NCI-H446 treated with DMSO at 0.1 percent for 48 hours (cell line): ENCODE measurements around the gene ZNF609.
A peak's percentile ranks its signal among the peaks of the same experiment; 100 is the strongest.

Experiments
- DNase-seq: peaks from one replicate; lab custom pipeline; 2025; lab: John Stamatoyannopoulos, UW

The ZNF609 gene, protein sequence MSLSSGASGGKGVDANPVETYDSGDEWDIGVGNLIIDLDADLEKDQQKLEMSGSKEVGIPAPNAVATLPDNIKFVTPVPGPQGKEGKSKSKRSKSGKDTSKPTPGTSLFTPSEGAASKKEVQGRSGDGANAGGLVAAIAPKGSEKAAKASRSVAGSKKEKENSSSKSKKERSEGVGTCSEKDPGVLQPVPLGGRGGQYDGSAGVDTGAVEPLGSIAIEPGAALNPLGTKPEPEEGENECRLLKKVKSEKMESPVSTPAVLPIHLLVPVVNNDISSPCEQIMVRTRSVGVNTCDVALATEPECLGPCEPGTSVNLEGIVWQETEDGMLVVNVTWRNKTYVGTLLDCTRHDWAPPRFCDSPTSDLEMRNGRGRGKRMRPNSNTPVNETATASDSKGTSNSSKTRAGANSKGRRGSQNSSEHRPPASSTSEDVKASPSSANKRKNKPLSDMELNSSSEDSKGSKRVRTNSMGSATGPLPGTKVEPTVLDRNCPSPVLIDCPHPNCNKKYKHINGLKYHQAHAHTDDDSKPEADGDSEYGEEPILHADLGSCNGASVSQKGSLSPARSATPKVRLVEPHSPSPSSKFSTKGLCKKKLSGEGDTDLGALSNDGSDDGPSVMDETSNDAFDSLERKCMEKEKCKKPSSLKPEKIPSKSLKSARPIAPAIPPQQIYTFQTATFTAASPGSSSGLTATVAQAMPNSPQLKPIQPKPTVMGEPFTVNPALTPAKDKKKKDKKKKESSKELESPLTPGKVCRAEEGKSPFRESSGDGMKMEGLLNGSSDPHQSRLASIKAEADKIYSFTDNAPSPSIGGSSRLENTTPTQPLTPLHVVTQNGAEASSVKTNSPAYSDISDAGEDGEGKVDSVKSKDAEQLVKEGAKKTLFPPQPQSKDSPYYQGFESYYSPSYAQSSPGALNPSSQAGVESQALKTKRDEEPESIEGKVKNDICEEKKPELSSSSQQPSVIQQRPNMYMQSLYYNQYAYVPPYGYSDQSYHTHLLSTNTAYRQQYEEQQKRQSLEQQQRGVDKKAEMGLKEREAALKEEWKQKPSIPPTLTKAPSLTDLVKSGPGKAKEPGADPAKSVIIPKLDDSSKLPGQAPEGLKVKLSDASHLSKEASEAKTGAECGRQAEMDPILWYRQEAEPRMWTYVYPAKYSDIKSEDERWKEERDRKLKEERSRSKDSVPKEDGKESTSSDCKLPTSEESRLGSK (N-terminal part only)

DNA sequence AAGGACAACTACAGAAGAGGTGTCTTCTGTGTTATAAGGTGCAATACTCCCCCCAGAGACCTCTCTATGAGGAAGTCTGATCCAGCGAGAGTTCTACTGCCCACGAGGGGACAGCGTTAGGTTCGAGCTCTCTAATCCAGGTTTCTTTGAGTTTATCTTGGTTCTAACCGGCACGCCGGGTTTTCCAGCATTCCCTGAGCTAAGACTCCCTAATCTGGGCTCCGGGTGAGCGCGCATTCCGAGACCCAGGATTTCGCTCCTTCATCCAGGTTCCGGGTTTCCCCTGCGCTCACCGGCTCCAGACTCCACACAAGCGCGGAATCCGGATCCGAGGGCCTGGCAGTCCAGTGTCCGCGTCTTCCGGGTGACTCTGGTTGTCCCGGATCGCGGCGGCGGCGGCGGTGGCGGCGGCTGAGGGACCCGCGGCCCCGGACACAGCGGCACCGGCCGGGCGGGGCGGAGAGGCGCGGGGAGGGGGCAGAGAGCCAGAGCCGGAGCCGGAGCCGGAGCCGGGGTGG, at the start of gene ZNF609:
ZNF609 (plus strand) TSS at position 373 of the 518 bp plus-strand sequence. CDS start 38,842 bp downstream, outside the sequence.
- DNase-seq, result peak; percentile 75

GRCh38 chr15:64412216-64412615, 48.2 kb upstream of the ZNF609 start:
- no peak for DNase-seq

DNA sequence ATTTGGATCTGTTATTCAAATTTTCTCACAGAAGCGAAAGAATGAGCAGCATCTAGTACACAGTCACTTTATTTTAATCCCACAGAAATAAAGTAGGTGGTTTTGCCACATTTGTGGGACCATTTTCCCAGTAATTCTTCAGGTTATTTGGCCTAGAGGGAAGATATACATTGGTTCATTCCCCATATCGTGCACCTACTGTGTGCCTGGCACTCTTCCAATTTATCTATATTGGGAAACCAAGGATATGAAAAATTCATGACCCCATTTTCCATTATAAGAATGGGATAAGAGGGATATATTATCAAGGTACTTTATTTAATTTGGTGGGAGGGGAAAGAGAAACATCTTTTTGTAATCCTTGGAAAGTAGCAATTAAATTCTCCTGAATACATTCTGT, 37.7 kb upstream of the ZNF609 start:
- DNase-seq, result no peak

- DNase-seq, result no peak
These were observed 36.4 kb upstream of the ZNF609 start for GRCh38 chr15:64423970-64424369.

GRCh38 chr15:64425221-64425620, 35.2 kb upstream of the ZNF609 start:
- no peak for DNase-seq

DNA sequence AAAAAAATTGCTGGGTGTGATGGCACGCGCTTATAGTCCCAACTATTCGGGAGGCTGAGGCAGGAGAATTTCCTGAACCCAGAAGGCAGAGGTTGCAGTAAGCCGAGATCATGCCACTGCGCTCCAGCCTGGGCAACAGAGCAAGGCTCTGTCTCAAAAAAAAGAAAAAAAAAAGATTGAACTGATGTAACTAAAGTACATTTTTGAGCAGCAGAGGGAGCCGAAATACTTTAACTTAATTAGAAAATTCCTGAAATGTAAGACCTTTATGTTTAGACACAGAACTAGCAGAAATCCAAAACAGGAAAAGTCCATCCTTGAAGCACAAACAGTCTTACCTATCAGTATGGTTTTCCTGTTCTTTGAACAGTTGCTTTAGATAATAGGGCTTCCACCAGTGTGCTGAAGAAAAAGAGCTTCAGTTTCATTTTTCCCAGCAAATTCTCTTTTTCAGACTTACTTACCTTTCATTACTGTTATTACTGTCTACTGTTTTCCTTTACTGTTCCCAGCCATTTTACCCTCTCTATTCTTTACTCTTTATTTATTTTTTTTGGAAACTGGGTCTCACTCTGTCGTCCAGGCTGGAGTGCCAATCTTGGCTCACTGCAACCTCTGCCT, 33.4 kb upstream of the ZNF609 start:
- peak; percentile 4 for DNase-seq

DNA sequence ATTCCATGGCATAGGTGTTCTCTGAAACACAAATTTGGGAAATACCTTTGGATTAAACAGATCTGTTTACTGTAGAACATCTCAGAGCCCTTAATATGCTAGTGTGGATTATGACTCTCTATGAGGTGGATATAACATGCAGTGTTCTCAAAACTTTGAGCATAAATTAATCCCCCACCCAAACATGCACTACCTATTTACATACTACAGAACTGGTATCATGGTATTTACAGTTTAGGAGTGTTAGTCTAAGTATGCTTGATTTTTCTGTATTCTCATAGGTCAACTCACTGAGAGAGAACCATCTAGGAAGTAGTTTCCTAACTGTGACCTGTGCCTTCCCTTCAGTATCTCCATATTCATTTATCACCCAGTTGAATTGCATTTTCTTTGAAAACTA, 30.9 kb upstream of the ZNF609 start:
- DNase-seq, result no peak

DNA sequence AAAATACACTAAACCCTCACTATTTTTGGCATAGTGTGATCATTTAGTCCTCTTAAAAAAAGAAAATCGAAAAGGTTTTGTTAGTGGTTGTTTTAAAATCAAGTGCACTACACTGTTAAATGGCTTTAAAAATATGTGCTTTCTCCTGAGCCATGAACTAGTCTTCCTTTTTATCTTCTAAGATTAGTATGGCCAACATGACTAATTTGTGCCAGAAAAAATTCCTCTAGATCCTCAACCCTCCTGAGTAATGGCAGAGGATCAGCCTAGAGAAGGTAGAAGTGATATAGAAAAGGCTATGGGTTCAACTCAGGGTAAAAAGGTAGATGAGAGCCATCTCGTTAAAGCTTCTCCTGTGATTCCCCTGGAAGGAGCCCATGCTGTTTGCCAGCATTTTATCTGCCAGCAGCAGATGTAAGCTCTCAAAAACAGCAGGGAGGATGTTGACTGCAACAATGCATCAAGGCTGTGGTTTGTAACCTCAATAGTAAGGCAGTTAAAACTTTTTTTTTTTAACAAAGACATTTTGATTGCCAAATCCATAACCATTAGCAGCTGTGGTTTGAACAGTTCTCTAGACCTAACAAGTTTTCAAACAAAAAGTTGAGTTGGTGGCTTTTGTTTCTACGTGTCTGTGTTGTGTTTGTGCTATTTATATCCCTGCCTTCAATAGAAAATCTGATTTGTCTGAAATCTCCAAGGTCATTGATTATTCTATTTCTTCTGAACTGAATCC, 30.2 kb upstream of the ZNF609 start:
- peak; percentile 6 for DNase-seq

DNA sequence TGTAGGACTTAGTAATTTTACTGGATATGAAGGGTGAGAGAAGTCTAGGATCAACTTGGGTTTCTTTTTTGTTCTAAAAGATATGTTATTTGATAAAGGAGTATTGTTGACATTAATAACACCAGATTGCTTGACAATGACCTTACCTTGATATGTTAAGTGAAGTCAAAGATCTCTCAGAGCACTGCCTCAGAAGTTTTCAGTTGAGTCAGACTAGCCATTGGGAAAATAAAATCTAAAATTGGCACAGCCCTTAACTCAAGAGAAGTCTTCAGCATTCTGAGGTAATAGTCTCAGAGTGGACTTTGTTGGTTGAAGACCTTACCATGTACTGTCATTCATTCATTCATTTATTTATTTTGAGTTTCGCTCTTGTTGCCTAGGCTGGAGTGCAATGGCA, 22.4 kb upstream of the ZNF609 start:
- DNase-seq, result no peak

GRCh38 chr15:64438653-64439447, 21.5 kb upstream of the ZNF609 start:
- DNase-seq, result no peak

DNA sequence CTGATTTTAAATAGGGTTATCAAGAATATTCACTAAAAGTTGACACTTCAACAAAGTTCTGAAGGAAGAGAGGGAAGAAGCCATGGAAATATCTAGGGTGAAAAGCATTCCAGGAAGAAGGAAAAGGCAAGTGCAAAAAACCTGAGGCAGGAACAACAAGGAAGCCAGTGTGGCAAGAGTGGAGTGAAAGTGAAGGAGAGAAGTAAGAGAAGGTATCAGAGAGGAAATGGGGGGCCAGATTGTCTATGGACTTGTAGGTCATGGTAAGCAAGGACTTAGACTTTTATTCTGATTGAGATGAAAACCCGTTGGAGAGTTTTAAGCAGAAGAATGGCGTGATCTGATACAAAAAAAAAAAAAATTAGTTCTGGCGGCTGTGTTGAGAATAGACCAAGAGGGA, 18.5 kb upstream of the ZNF609 start:
- no peak for DNase-seq

DNA sequence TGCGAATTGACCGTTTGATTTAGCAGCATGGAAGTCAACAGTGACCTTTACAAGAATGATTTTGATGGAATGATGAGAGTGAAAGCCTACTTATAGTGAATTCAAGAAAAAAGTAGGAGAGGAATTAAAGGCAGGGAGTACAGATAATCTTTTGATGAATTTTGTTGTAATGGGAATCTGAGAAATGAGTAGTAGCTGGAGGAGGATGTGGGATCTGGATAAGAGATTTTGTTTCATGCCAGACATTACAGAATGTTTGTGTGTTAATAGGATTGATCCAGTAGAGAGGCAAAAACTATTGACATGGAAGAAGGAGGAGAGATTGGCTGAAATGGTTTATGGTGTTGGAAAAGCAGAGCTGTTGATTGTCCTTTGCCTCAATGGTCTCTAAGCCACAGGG, 17.4 kb upstream of the ZNF609 start:
- no peak for DNase-seq

GRCh38 chr15:64443747-64444621, 16.4 kb upstream of the ZNF609 start:
- no peak for DNase-seq

DNA sequence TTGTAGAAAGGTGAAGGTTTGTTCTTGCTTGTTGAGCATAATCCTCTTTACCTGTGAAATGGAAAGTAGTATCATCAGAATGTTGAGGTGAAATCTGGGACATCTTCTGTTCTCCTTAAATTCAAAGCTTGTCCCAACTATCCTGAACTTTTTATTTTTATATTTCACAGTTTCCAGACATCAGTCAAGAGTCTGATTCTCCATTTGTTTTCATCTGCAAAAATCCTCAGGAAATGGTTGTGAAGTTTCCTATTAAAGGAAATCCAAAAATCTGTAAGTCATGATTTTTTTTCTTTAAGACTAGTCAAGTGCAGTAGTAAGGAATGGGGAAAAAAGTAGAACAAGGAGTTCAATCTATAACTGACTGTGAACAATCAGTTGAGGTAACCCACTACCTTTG, 15.5 kb upstream of the ZNF609 start:
- no peak for DNase-seq

DNA sequence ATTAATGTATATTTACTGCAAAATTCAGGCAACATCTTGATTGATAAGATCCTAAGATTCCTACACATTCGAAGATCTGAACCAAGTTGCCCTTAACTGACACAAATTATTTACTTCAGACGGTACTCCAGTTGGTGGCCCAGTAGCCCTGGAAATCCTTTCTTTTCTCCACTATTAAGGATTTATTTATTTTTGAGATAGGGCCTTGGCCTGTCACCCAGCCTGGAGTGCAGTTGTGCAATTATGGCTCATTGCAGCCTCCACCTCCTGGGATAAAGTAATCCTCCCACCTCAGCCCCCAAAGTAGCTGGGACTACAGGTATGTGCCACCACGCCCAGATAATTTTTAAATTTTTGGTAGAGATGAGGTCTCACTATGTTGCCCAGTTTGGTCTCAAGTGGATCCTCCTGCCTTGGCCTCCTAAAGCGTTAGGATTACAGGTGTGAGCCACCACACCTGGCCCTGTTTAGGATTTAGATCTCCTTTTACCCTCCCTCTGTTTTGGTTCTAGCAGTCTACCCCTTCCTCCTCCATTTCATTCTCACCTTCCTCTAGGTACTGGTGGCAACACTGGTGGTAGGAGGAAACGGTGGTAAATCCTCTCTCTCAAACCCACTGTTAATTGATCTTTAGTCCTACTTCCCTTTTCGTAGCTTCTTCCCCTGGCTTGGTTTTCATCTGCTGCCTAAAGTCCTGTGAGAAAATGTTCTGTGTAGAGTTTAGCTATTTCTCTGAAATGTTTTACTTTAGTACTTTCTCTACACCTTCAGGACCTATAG, 12.7 kb upstream of the ZNF609 start:
- DNase-seq, result no peak

GRCh38 chr15:64452988-64453688, 7.2 kb upstream of the ZNF609 start:
- peak; percentile 67 for DNase-seq

DNA sequence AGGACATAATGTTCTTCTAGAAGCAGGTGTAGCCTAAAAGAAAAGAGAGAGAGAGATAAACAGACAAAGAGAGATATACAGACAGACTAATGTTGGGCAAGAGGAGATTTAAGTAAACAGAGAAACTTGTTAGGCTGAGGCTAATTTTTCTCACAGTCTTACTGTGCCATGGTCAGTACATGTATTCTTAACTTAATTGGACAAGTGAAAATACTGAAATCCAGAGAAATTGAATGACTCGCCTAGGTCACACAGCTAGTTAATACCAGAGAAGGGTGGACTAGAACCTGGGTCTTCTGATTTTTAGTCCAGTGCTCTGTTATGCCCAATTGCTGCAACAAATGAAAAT, 6.7 kb upstream of the ZNF609 start:
- no peak for DNase-seq

DNA sequence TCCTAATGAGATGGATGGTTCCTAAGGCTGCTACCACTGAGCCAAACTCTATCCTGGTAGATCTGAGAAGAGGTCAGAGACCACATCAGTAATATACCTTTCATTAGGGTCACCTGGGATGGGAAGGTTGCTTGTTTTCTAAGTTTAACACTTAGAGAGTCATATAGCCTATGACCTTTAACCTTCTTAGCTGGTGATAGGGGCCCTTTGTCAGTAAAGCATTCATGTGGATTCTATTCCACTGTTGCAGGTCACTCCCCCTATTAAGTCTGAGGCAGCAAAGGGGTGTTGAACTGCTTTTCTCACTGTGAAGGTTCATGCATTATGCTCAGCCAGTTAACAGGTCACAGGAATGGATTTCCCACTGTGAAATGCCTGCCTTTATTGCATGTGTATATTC, 6.1 kb upstream of the ZNF609 start:
- DNase-seq, result no peak
